ENCODE measurements around the gene ADAMTS19. TPM values are rescaled to one million over a fixed set of nuclear protein-coding genes. Genes with fewer than 3 reads are reported as not detected.

ADAMTS19 gene
- total RNA-seq, 2 donors from 2014 or later, result 26.2 to 34.6 TPM

GRCh38 chr5:129591508-129592160 is 131.5 kb downstream of the ADAMTS19 start:
- no peaks in the 10 kb centered on the region for H3K4me1 Mint-ChIP-seq
- 60 to 92% methylated on average over 1 to 3 of the region's 3 CpGs for WGBS, 2 experiments (ENCODE audit: insufficient coverage in 1 of 2, insufficient read length in 1 of 2)

DNA sequence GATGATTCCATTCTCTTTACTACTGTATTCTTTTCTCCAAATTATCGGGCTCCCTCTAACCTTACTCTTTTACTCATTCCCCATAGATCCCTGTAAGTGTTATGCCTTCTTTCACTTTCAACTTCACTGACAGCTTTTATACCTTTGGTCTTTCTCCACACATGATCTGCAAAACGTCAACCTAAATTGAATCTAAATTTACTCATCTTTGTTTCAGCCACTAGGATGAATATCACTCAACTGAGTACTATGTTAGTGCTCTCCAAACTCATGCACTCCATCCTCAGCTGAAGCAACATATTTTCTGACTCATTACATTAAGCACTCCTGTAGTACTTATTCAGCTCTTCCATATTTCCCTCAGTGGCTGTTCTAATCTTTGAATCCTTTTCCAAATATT is 133.4 kb downstream of the ADAMTS19 start:
- Mint-ChIP-seq H3K36me3 (ENCODE audit: low read depth) (peaks cover 13% of the 10 kb centered on the region), H3K4me3 (no peak overlapping the region), H3K27me3 (ENCODE audit: insufficient read depth) (no peaks in the 10 kb centered on the region), H3K4me1 (no peaks in the 10 kb centered on the region), H3K9me3 (no peaks in the 10 kb centered on the region), H3K27ac (no peak overlapping the region)
- DNase-seq, result no peak
- no peak overlapping the region for H3K27ac ChIP-seq (ENCODE audit: low read depth, low read length)
- H3K36me3 ChIP-seq (ENCODE audit: control insufficient read depth, insufficient read depth, low read length), result no peaks in the 10 kb centered on the region
- no peaks in the 10 kb centered on the region for H3K4me1 ChIP-seq (ENCODE audit: control insufficient read depth, insufficient read depth, low read length)
- no peaks in the 10 kb centered on the region for H3K9me3 ChIP-seq (ENCODE audit: control insufficient read depth, low read length)
- 90 to 93% methylated on average over 2 of the region's 2 CpGs for WGBS, 2 experiments (ENCODE audit: insufficient coverage in 1 of 2, insufficient read length in 1 of 2)
- no peak for TF ChIP-seq CTCF (conservative IDR thresholded peaks at IDR 0.05)
- H3K27me3 ChIP-seq (ENCODE audit: control insufficient read depth, insufficient read depth, low read length, poor library complexity, severe bottlenecking), result no peaks in the 10 kb centered on the region
- no peak overlapping the region for H3K9ac ChIP-seq (ENCODE audit: extremely low read depth, low read length, poor library complexity, severe bottlenecking)
- no peak overlapping the region for H3K4me3 ChIP-seq (ENCODE audit: low read length)

More at GRCh38 chr5:129591508-129592160, 131.5 kb downstream of the ADAMTS19 start:
- Histone ChIP-seq H3K27ac (ENCODE audit: low read depth, low read length) (no peak overlapping the region), H3K9me3 (ENCODE audit: control insufficient read depth, low read length) (no peaks in the 10 kb centered on the region), H3K9ac (ENCODE audit: extremely low read depth, low read length, poor library complexity, severe bottlenecking) (no peak overlapping the region), H3K27me3 (ENCODE audit: control insufficient read depth, insufficient read depth, low read length, poor library complexity, severe bottlenecking) (no peaks in the 10 kb centered on the region), H3K4me1 (ENCODE audit: control insufficient read depth, insufficient read depth, low read length) (no peaks in the 10 kb centered on the region), H3K36me3 (ENCODE audit: control insufficient read depth, insufficient read depth, low read length) (no peaks in the 10 kb centered on the region), H3K4me3 (ENCODE audit: low read length) (no peak overlapping the region)
- H3K27me3 Mint-ChIP-seq (ENCODE audit: insufficient read depth), result no peaks in the 10 kb centered on the region
- no peak for TF ChIP-seq CTCF (conservative IDR thresholded peaks at IDR 0.05)
- no peak overlapping the region for H3K4me3 Mint-ChIP-seq
- no peak for DNase-seq
- H3K27ac Mint-ChIP-seq, result no peak overlapping the region
- H3K9me3 Mint-ChIP-seq, result no peaks in the 10 kb centered on the region
- peaks cover 4% of the 10 kb centered on the region for H3K36me3 Mint-ChIP-seq (ENCODE audit: low read depth)

DNA sequence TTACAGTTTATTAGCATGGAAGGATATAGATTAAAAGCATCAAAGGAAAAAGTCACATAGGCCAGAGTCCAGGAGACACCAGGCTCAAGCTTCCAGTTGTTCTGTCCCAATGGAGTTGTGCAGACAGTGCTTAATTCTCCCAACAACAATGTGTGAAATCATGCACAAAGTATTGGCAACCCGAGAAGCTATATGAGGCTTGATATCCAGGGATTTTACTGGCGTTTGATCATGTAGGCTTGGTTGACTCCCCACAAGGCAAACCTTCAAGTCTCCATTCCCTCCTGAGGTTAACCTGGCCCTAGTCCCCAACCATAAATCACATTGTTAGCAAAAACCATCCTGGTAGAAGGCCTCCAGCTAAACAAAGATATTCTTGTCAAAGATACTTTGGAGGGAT is 141.5 kb downstream of the ADAMTS19 start:
- no peak overlapping the region for H3K4me3 ChIP-seq (ENCODE audit: low read length)
- no peaks in the 10 kb centered on the region for H3K4me1 ChIP-seq (ENCODE audit: control insufficient read depth, insufficient read depth, low read length)
- Mint-ChIP-seq H3K4me3 (no peak overlapping the region), H3K36me3 (ENCODE audit: low read depth) (peaks cover 17% of the 10 kb centered on the region), H3K27ac (no peak overlapping the region), H3K4me1 (peaks cover 4% of the 10 kb centered on the region), H3K27me3 (ENCODE audit: insufficient read depth) (no peaks in the 10 kb centered on the region), H3K9me3 (no peaks in the 10 kb centered on the region)
- no peak overlapping the region for H3K9ac ChIP-seq (ENCODE audit: extremely low read depth, low read length, poor library complexity, severe bottlenecking)
- WGBS, 2 experiments (ENCODE audit: insufficient coverage in 1 of 2, insufficient read length in 1 of 2), result 94% methylated on average over 2 of the region's 2 CpGs; no CpG with 5 or more reads in 1 of the 2 experiments
- no peak overlapping the region for H3K27ac ChIP-seq (ENCODE audit: low read depth, low read length)
- H3K27me3 ChIP-seq (ENCODE audit: control insufficient read depth, insufficient read depth, low read length, poor library complexity, severe bottlenecking), result no peaks in the 10 kb centered on the region
- no peaks in the 10 kb centered on the region for H3K36me3 ChIP-seq (ENCODE audit: control insufficient read depth, insufficient read depth, low read length)
- no peaks in the 10 kb centered on the region for H3K9me3 ChIP-seq (ENCODE audit: control insufficient read depth, low read length)
- no peak for DNase-seq
- no peak for TF ChIP-seq CTCF (conservative IDR thresholded peaks at IDR 0.05)

Data from endodermal cell (in vitro differentiated cells).